ENCODE data around the gene VTA1.

DNA sequence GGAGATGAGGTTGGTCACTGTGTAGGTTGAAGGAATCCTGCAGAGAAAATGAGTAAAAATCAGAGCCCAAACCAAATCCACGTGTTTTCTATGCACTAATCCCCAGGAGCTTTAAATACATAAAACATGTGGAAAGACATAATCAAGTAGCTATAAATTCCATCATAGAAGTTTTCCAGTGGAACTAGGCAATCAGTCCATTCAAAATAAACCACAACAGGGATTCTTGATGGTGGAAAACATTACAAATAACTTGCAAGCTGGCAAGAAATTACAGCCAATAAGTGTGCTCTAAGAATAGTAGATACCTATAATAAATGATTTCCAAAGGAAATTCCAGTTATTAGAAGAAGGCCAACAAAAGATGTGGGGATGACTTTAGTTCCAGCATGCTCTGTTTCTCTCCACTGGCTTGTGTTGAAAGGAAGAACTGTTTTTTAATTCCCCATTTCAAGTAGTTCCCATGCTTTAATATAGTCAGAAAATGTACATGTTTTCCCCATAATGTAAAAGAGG, 104.9 kb downstream of the VTA1 start:
- TF ChIP-seq, protein P1, sequence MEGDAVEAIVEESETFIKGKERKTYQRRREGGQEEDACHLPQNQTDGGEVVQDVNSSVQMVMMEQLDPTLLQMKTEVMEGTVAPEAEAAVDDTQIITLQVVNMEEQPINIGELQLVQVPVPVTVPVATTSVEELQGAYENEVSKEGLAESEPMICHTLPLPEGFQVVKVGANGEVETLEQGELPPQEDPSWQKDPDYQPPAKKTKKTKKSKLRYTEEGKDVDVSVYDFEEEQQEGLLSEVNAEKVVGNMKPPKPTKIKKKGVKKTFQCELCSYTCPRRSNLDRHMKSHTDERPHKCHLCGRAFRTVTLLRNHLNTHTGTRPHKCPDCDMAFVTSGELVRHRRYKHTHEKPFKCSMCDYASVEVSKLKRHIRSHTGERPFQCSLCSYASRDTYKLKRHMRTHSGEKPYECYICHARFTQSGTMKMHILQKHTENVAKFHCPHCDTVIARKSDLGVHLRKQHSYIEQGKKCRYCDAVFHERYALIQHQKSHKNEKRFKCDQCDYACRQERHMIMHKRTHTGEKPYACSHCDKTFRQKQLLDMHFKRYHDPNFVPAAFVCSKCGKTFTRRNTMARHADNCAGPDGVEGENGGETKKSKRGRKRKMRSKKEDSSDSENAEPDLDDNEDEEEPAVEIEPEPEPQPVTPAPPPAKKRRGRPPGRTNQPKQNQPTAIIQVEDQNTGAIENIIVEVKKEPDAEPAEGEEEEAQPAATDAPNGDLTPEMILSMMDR (IDR thresholded peaks at IDR 0.05 in 8 of 11, conservative IDR thresholded peaks at IDR 0.05 in 3 of 11) = no peak
- TF ChIP-seq POLR2AphosphoS5 (IDR thresholded peaks at IDR 0.05) = no peak
- TF ChIP-seq POLR2A (IDR thresholded peaks at IDR 0.05) = no peak
